G401 (cell line): Measurements from ENCODE around the gene DNM3. TPM values are rescaled to one million over a fixed set of nuclear protein-coding genes. Genes with fewer than 3 reads are reported as not detected.

Source experiments
- DNase-seq: peaks from one replicate; pipeline ENCODE4 v3.0.0-alpha.2; 2015; ENCODE audit warnings: low spot score
- in situ Hi-C: cut with HindIII; loops from 2 replicates; pipeline ENCODE4 v1.10.0; 2016; ENCODE audit warnings: low sequenced_read_pairs, mixed read lengths
- total RNA-seq: library from RNA; depleted of rRNA; stranded (reverse); fragments of >200 nt; shearing (Covaris generic); gene quantifications from 2 replicates; pipeline ENCODE4 v1.2.3, GENCODE V29; 2014

DNM3 gene
- total RNA-seq, 1 experiment from 2014 or later = 8.3 TPM

DNA sequence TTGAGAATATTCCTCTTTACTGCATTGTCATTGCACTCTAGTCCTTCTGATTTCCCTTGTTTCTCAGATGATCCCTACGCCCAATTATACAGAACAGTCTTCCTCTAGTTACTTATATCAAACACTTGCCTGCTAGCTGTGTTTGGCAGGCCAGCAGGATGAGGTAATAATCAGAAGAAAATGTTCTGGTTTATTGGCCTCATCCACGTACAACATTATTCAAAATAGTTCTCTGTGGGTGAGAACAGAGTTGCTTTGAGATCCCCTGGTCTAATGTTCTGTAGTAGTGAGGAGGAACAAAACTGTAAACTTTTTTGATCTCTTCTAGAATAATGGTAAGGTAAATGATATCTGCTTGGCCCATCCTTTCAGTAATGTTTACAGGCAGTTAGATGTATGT is 556.9 kb downstream of the DNM3 start:
- in situ Hi-C loops = no loop called here
- DNase-seq = no peak

DNA sequence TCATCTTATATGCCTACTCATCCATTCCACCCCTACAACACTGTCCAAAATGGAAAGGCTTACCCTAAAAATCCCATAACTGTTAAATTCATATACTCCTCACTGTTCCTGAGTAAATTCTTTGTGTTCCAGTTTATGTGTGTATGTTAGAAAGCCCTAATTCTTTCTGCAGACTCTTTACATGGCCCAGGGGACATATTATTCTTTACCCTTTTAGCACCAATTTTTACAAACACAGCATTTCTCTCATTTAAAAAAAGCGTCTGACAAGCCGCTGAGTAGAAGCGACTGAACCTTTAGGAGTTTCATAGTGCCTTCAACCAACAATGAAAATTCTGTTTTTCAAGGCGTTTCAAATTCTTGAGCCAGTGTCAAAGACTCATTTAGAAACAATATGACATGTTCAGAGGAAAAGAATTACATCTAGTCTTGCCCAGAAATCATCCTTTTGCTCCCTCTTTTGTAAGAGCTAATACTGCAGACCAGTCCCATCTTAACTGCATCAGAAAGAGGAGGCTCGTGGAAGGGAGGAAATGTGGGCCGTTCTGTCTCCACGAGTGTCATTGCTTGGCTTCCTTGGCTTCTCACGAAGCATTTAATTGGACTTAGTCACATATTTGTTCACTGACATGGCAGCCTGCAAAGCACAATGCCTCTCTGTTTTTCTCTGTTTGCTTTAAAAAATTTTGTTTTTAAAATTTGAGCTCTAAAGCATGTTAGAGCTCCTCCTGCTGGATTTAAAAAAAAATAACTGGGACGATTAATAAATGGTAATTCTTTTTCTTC is 557.9 kb downstream of the DNM3 start:
- in situ Hi-C loops = no loop called here
- DNase-seq = peak; percentile 72

GRCh38 chr1:172399756-172400721 is 558.7 kb downstream of the DNM3 start:
- in situ Hi-C loops = no loop called here
- peak; percentile 50 for DNase-seq

GRCh38 chr1:172400722-172401105 is 559.4 kb downstream of the DNM3 start:
- no peak for DNase-seq
- in situ Hi-C loops = no loop called here

GRCh38 chr1:172401477-172401876 is 560.2 kb downstream of the DNM3 start:
- in situ Hi-C loops = no loop called here

DNA sequence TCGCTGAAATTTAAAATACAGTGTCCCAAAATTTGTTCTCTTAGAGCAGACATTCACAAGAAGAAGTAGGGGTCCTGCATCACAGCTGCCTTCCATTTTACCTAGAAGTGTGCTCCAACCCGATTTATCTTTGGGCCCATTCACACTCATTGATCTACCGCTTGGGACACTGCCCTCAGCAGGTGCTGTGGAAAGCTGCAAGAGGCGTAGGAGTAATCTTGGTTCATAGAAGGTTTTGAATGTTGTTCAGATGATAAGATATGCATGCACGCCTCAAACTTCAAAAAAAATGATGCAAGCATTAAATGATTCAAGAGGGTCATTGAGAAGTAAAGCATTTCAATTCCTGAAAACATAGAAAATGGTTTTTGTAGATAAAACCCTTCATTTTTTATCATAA is 560.6 kb downstream of the DNM3 start:
- no peak for DNase-seq
- in situ Hi-C loops = no loop called here

More at GRCh38 chr1:172401477-172401876, 560.2 kb downstream of the DNM3 start:
- no peak for DNase-seq

DNA sequence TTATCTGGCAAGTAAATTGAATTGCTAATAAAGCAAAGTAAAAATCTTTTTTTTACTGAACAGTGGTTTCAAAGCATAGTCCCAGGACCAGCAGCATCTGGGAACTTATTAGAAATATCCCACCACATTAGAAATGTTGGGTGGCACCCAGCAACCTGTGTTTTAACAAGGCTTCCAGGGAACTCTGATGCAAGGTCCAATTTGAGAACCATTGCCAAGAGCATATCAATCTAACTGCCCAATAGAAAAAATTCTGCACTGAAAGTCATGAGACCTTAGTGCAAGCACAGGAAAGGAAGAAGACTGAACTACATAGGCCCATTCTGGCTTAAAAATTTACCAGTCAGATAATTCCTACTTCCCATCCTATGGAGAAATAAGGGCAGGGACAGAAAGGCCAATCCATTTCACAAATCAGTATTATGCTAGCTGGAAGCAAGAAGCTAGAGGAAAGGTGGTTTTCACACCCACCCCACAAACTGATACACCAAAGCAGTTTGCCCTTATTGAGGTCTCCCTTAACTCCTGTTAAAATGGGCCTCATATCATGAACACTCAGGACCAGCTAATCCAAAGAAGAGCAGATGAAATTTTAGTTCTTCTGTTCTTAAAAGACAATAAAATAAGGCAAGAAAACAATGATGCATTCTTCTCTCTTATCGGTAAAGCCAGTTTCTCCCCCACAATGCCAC is 561.7 kb downstream of the DNM3 start:
- no peak for DNase-seq
- in situ Hi-C loops = no loop called here

DNA sequence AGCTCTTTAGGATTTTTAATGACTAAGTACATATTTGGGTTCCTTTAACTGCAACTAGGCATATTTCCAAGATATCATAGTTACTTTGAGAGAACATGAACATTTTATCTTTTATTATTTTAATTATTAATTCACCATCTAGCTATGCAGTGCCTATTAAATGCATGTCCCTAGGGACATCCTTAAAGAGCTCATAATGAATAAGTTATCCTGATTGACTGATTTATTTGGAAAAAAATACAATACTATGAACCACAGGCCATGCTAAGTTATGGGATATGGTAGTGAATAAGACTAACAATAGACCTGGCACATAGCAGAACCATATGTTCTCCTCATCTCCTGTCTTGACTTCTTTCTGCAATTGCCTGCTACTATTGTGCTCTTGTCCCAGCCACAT is 562.8 kb downstream of the DNM3 start:
- in situ Hi-C loops = no loop called here
- DNase-seq = peak; percentile 55

- in situ Hi-C loops = no loop called here
- DNase-seq = no peak
Observed at GRCh38 chr1:172405912-172406311, 564.6 kb downstream of the DNM3 start.

DNA sequence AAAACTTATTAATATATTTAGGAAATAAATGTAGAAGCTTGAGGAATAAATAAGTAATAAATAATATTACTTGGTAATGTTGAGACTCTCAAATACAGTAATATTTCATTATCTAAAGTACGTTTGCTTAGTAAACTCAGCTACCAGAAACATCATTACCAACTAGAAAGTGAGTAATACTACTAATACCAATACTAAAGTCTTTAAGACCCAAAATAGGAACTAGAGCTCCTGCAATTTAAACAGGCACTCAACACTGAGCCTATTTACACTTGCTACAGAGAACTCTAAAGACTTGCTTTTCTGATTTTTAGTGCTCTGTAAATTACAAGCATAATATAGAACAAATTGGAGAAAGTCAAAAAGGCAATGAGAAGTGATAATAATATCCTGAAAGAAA is 565.7 kb downstream of the DNM3 start:
- in situ Hi-C loops = no loop called here

DNA sequence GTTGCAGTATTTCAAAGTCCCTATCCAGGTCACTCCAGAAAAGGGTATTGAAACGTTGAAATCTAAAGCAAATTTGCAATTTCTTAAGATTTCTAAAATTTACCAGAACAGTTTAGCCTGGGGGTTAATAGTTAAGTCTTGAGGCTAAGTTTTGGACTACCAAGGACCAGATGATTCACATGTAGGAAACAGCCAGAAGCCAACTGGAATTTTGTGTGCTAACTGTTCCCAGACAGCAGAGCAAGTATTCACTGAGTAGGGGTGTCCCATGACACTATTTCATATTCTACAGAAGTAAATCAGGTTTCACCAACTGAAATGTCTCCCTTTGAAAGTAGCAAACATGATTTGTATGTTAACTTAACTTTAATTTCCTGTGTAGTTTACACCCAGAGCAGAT is 567.7 kb downstream of the DNM3 start:
- in situ Hi-C loops = no loop called here
- no peak for DNase-seq

More for the DNA sequence above, 565.7 kb downstream of the DNM3 start:
- DNase-seq = no peak

DNA sequence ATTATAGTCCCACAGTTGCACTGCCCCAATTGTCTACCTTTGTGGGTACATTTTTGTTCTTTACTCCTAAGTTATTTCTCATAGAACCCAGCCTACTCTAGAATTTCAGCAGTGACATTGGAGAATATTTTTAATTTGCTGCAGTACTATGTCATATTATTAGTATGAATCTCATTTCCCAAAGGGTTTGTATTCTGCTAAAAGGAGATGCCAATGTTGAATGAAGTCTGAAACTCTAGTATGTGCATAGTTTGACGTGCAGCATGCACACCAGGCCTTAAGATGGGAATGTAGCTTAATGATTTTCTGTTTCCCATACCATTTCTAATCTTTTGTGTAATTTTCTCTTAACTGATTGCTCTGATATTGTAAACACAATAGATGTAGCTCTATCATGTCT is 568.7 kb downstream of the DNM3 start:
- in situ Hi-C loops = no loop called here
- no peak for DNase-seq

DNA sequence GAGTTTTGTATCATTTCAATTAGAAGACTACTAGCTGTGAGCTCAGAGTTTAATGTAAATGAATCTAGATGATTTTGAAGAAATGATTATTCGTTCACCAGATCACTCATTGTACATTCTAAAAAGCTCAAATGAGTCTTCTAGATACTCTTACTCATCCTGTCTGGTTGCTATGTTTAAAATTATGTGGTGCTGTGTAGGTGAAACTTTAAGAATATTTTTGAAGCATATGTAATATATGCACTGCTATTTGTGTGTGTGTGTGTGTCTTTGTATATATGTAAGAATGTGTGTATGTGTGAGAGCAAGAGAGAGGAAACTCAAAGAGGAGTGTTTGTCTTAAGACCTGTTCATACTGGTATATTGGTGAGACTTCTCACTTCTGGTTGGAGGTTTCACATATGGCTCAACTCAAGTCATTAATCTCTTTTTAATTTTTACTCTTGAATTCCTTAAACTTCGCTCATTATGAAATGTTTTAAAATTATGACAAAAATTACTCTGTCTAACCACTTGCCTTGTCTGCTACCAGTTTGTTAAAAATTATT is 570.6 kb downstream of the DNM3 start:
- in situ Hi-C loops = no loop called here
- DNase-seq = no peak

GRCh38 chr1:172414331-172414730 is 573.0 kb downstream of the DNM3 start:
- no peak for DNase-seq
- in situ Hi-C loops = no loop called here

GRCh38 chr1:172416496-172417035 is 575.3 kb downstream of the DNM3 start:
- DNase-seq = peak; percentile 65
- in situ Hi-C loops = no loop called here

DNA sequence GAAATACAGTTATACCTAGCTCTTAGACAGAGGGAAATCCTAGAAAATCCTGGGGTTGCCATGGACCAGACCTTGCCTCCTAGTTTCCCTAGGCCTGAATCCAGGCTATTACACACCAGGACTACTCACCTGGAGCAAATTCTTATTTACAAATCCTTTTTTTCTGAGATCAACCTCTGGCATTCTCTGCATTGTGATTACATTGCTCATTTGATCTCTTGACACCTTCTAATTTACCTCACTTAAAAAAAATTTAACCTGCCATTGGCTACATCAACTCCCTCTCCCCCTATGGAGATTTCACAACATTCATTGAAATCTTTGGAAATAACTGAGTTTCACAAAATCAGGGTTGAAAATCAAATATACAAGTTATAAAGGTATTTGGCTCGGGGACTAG is 576.3 kb downstream of the DNM3 start:
- in situ Hi-C loops = no loop called here
- peak; percentile 68 for DNase-seq

DNA sequence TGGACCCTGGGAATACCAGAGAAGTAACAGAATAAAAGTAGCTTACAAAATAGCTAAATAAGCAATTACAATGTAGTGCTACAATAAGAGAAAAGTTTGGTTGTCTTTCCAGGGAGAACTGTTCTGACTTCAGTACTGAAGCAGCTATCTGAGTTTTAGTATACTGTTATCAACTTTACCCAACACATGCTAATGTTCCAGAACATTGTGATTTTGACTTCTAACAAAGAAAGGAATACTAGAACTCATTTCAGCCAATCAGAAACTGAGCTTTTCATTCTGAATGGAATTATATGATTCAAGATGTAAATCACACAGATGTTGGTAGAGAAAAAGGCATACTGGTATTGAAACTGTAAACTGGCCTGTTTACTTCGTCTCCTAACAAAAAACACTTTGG is 579.1 kb downstream of the DNM3 start, which contains the start of gene C1orf105:
Gene C1orf105 (plus strand): TSS at position 301 of the 400 bp plus-strand sequence. CDS start 201 bp downstream, outside the sequence.
- no peak for DNase-seq
- in situ Hi-C loops = no loop called here

GRCh38 chr1:172421974-172422604 is 580.8 kb downstream of the DNM3 start:
- in situ Hi-C loops = no loop called here
- DNase-seq = no peak

DNA sequence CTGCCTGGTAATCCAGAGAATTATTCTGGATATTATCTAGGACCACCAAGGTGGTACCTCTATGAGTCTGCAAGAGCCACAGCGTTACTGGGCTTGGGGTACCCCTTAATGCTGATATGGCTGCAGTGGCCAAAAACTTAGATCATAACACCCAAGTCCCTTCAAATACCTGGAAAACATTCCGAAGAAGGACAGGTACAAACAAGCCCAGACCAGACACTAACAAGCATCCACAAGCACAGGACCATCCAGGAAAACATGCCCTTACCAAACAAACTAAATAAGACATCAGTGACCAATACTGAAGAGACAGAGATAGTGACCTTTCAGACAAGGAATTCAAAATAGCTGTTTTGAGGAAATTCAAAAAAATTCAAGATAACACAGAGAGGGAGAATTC is 582.0 kb downstream of the DNM3 start:
- DNase-seq = no peak

More for the DNA sequence above, 582.0 kb downstream of the DNM3 start:
- in situ Hi-C loops = no loop called here
